A549 treated with AZD9567 at 1 μM for 4 hours (cell line): Measurements from ENCODE around the gene TREML4. TPM values are rescaled to one million over a fixed set of nuclear protein-coding genes. Genes with fewer than 3 reads are reported as not detected.

Source experiments
- total RNA-seq: library from RNA; stranded (reverse); fragments of 200-300 nt; extraction: Qiagen RNA extraction; gene quantifications from 5 replicates; pipeline ENCODE4 v1.2.3, GENCODE V29; 2022; ENCODE audit not compliant: insufficient read depth

TREML4 gene, protein sequence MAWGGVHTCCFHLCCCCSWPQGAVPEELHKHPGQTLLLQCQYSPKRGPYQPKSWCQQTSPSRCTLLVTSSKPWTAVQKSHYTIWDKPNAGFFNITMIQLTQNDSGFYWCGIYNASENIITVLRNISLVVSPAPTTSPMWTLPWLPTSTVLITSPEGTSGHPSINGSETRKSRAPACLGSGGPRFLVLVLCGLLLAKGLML
- 0.05 TPM in 1 of 5 replicates, not detected in the others for total RNA-seq

DNA sequence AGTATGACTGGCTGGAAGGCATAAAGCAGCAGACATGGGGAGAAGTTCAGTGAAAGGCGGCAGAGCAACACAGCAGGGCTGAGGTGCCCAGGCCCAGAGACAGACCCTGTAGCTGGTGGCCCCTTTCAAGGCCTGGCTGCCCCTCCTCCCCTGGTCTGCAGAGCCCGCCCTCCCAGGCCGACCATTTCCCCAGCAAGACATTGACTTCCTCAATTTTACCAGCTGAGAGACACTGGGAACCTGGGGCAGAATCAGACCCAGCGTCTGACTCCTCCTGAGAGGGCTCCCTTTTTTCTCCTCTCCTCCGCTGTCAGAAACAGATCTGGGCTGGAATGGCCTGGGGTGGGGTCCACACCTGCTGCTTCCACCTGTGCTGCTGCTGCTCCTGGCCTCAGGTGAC lies at the start of gene TREML4:
TSS of gene TREML4 (plus strand) at position 254 of the 400 bp plus-strand sequence. CDS start at position 333, 79 bp downstream.

DNA sequence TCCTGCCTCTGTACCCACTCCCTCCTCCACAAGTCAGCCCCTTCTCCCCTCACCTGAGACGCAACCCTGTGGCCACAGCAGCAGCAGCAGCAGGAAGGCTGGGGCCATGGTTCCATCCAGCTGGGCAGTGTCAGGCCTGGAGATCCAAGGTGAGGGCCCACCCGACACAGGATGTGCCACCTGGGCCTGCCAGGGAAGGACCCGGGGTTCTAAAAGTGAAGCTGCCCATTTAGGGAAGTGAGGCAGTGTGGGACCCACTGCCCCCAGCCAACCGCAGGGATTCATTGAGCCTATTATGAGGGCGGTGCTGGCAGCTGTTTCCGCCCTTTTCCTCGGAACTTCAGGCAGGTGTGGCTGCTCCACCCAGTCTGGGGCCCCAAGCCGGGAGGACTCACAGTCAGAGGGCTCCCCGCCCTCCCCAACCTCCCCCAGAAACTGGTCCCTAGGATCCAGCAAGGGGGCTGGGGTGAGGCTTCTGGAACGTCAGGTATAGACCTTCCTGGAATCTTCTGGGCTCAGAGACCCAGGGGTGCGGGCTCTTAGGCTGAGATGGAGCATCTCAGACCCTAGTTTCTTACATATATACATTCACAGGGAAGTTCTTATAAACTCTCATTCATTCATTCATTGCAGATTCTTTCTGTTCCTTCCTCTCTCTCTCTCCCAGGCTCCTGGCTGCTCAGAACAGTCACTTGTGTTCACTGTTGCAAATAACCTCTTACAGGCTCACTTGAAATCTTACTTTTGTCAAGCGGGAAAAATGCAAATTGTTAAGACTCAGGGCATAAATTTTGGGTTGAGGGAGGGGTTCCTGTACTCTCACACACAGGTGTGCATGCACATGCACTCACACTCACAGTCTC lies 27.0 kb upstream of the TREML4 start, which contains the start of gene TREML2:
TSS of gene TREML2 (minus strand) at position 249 of the 863 bp plus-strand sequence. CDS start at position 108, 141 bp downstream.

GRCh38 chr6:41286544-41287346 lies 58.6 kb downstream of the TREML4 start, which contains the start of gene TREM1:
TREM1 (minus strand) TSS chr6:41286682; CDS start chr6:41286655, 27 bp downstream.

Other genes starting within 250 kb of the TREML4 start
- gene UNC5CL, start 189.1 kb upstream of the TREML4 start, total RNA-seq, result 0.24 to 0.38 TPM (median 0.31 TPM) in 4 of 5 replicates, not detected in the other
- 0.13 TPM in 1 of 5 replicates, not detected in the others for gene TSPO2, start 185.9 kb upstream of the TREML4 start, total RNA-seq
- gene APOBEC2, start 175.1 kb upstream of the TREML4 start, total RNA-seq, result not detected in 5 replicates
- 10.3 to 18.6 TPM (median 15.8 TPM) in 5 replicates for gene OARD1, start 156.0 kb upstream of the TREML4 start, total RNA-seq
- 12.1 to 15.0 TPM (median 13.7 TPM) in 5 replicates for gene NFYA, start 155.4 kb upstream of the TREML4 start, total RNA-seq
- not detected in 5 replicates for gene TREML1, start 74.0 kb upstream of the TREML4 start, total RNA-seq
- gene TREM2, start 65.2 kb upstream of the TREML4 start, total RNA-seq, result 0.08 to 0.10 TPM in 2 of 5 replicates, not detected in the others
- gene TREML2, start 27.2 kb upstream of the TREML4 start, total RNA-seq, result not detected in 5 replicates
- 0.10 to 0.34 TPM (median 0.19 TPM) in 3 of 5 replicates, not detected in the others for gene TREM1, start 58.3 kb downstream of the TREML4 start, total RNA-seq
- gene NCR2, start 107.3 kb downstream of the TREML4 start, total RNA-seq, result not detected in 5 replicates